Fibroblast of peridontal ligament (primary cell): ENCODE data around the gene ACSL6.

Source experiments
- DNase-seq: peaks from one replicate; pipeline ENCODE4 v3.0.0-alpha.2; 2010; ENCODE audit errors: extremely low read depth

Gene ACSL6, protein sequence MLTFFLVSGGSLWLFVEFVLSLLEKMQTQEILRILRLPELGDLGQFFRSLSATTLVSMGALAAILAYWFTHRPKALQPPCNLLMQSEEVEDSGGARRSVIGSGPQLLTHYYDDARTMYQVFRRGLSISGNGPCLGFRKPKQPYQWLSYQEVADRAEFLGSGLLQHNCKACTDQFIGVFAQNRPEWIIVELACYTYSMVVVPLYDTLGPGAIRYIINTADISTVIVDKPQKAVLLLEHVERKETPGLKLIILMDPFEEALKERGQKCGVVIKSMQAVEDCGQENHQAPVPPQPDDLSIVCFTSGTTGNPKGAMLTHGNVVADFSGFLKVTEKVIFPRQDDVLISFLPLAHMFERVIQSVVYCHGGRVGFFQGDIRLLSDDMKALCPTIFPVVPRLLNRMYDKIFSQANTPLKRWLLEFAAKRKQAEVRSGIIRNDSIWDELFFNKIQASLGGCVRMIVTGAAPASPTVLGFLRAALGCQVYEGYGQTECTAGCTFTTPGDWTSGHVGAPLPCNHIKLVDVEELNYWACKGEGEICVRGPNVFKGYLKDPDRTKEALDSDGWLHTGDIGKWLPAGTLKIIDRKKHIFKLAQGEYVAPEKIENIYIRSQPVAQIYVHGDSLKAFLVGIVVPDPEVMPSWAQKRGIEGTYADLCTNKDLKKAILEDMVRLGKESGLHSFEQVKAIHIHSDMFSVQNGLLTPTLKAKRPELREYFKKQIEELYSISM

GRCh38 chr5:132011622-132012343 is at the start of gene ACSL6:
Gene ACSL6, minus strand, starts transcription at chr5:132011658. Its CDS starts 105 bp downstream, at chr5:132011553.
- DNase-seq = no peak

DNA sequence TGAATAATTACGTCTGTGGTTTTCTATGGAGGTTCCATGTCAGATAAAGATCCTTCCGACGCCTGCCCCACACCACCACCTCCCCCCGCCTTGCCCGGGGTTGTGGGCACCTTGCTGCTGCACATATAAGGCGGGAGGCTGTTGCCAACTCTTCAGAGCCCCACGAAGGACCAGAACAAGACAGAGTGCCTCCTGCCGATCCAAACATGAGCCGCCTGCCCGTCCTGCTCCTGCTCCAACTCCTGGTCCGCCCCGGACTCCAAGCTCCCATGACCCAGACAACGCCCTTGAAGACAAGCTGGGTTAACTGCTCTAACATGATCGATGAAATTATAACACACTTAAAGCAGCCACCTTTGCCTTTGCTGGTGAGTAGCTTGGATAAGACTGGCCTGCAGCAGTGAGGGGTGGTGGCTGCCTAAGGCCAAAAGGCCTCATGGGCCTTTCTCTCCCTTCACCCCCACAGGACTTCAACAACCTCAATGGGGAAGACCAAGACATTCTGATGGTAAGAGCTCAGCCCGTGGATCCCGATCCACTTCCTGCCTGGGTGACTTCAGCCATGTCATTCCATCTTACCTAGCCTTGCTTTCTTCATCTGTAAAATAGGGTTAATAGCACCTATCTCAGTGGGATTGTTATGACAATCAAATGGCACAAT is 49.2 kb upstream of the ACSL6 start, which contains the start of gene IL3:
TSS of gene IL3 (plus strand) at position 155 of the 661 bp plus-strand sequence. CDS start at position 207, 52 bp downstream.
- DNase-seq = no peak

- no peak for DNase-seq
These were observed 48.4 kb upstream of the ACSL6 start for GRCh38 chr5:132059696-132060500.

GRCh38 chr5:132059043-132059695 is 47.7 kb upstream of the ACSL6 start:
- no peak for DNase-seq

- DNase-seq = no peak
These were observed 47.2 kb upstream of the ACSL6 start for GRCh38 chr5:132058646-132059042.

- no peak for DNase-seq
These were observed 46.2 kb upstream of the ACSL6 start for GRCh38 chr5:132057498-132058255.

GRCh38 chr5:132056610-132057497 is 45.4 kb upstream of the ACSL6 start:
- no peak for DNase-seq

GRCh38 chr5:132055808-132056609 is 44.6 kb upstream of the ACSL6 start:
- DNase-seq = no peak

GRCh38 chr5:132055441-132055807 is 44.0 kb upstream of the ACSL6 start:
- DNase-seq = no peak

GRCh38 chr5:132054697-132055440 is 43.4 kb upstream of the ACSL6 start:
- DNase-seq = no peak

- DNase-seq = no peak
These were observed 42.7 kb upstream of the ACSL6 start for GRCh38 chr5:132054031-132054696.

GRCh38 chr5:132053483-132053882 is 42.0 kb upstream of the ACSL6 start:
- no peak for DNase-seq

- no peak for DNase-seq
These were observed 41.1 kb upstream of the ACSL6 start for GRCh38 chr5:132052520-132052919.

GRCh38 chr5:132050661-132051552 is 39.4 kb upstream of the ACSL6 start:
- DNase-seq = no peak

DNA sequence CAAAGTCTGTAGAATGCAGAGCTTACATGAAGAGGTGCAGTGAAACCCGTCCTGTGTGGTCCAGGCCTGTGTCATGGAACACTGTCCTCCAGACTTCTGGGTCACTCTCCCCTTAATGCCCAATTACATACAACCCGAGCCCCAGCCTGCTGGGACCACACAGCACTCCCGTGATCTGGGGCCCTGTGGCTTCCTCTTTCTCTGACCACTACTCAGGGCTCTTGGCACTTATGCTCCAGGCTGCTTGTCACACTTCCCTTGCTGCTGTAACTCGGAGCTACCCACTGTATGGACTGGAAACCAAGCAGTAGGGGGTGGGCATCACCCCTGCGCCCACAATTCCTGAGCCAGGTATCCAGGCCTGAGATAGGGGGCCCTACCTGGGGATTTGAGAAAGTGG is 38.7 kb upstream of the ACSL6 start:
- DNase-seq = no peak

DNA sequence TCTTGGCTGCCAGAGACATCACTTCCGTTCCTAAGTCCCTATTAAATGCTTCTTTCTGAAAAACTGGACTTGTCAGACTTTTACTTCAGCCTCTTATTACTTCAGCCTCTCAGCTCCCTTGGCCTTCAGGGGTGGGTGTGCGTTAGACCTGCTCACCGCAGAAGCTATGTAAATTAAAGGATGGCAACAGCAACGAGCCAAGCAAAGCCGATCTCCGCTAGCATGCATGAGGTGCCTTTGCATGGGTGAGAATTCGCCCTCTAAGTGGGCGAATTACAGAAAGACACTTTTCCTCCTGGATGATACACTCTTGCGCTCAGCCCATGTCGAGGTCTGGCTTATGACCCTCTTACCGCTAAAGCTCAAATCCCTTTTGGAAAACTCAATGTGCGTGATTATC is 38.1 kb upstream of the ACSL6 start:
- no peak for DNase-seq
